ENCODE measurements around the gene NOTCH3. TPM values are rescaled to one million over a fixed set of nuclear protein-coding genes. Genes with fewer than 3 reads are reported as not detected.

The NOTCH3 gene
- total RNA-seq, 1 experiment from 2014 or later = 39.4 TPM

- Histone ChIP-seq H3K27me3 (ENCODE audit: insufficient read depth, low read length) (no peaks in the 10 kb centered on the region), H3K36me3 (ENCODE audit: control insufficient read depth in 1 of 2, insufficient read depth in 2 of 2, low read length in 2 of 2) (no peaks in the 10 kb centered on the region), H3K27ac (ENCODE audit: low read depth, low read length) (no peak overlapping the region), H3K79me2 (ENCODE audit: insufficient read depth, low read length) (no peaks in the 10 kb centered on the region), H3K4me2 (ENCODE audit: low read length) (peak overlapping the region; percentile 36), H3K9me3 (ENCODE audit: control insufficient read depth in 1 of 2, insufficient read depth in 1 of 2, low read depth in 1 of 2, low read length in 2 of 2) (no peaks in the 10 kb centered on the region), H2AFZ (ENCODE audit: low read depth, low read length, poor library complexity, severe bottlenecking) (no peak overlapping the region), H3K4me3 (replicated peaks in 1 of 2; ENCODE audit: low read depth in 1 of 2, low read length in 2 of 2) (no peak overlapping the region), H3K9me2 (ENCODE audit: insufficient read depth) (no peaks in the 10 kb centered on the region), H3K9ac (ENCODE audit: low read length) (no peak overlapping the region), H3K4me1 (ENCODE audit: control insufficient read depth in 1 of 2, insufficient read depth in 2 of 2, low read length in 2 of 2) (peaks cover 5 to 7% of the 10 kb centered on the region in 2 experiments), H4K20me1 (ENCODE audit: insufficient read depth) (no peaks in the 10 kb centered on the region)
- CTCF ChIA-PET = no interaction called here
- ATAC-seq (peak; percentile 67), DNase-seq (ENCODE audit: low read depth, low spot score) (no peak)
- TF ChIP-seq JUND (IDR thresholded peaks at IDR 0.05) (no peak), POLR2AphosphoS5 (IDR thresholded peaks at IDR 0.05; ENCODE audit: low read depth, low read length) (no peak), ATF3 (IDR thresholded peaks at IDR 0.05) (no peak), EGR1 (IDR thresholded peaks at IDR 0.05; ENCODE audit: low read depth) (no peak), ZNF274 (IDR thresholded peaks at IDR 0.05; ENCODE audit: low read depth, low read length) (no peak), REST (IDR thresholded peaks at IDR 0.05; ENCODE audit: low read depth) (no peak), ZBTB33 (IDR thresholded peaks at IDR 0.05; ENCODE audit: extremely low read depth, insufficient replicate concordance, low read length) (no peak), ELF1 (IDR thresholded peaks at IDR 0.05; ENCODE audit: borderline replicate concordance, low read depth) (no peak), SP1 (IDR thresholded peaks at IDR 0.05; ENCODE audit: low read depth) (no peak), SIN3A (IDR thresholded peaks at IDR 0.05; ENCODE audit: low read depth) (no peak), POLR2A (IDR thresholded peaks at IDR 0.05; ENCODE audit: borderline replicate concordance, extremely low read depth, insufficient read depth, insufficient read length) (no peak), YY1 (IDR thresholded peaks at IDR 0.05; ENCODE audit: extremely low read depth, insufficient replicate concordance, low read depth, low read length) (no peak), CEBPB (IDR thresholded peaks at IDR 0.05; ENCODE audit: low read depth) (no peak), FOSL1 (IDR thresholded peaks at IDR 0.05; ENCODE audit: low read depth) (no peak), RAD21 (IDR thresholded peaks at IDR 0.05; ENCODE audit: low read depth) (no peak), CBX3 (IDR thresholded peaks at IDR 0.05; ENCODE audit: low read depth) (no peak), ZFX (IDR thresholded peaks at IDR 0.05) (no peak), EZH2phosphoT487 (IDR thresholded peaks at IDR 0.05; ENCODE audit: borderline replicate concordance) (no peak), MAX (IDR thresholded peaks at IDR 0.05) (no peak), CTCF (IDR thresholded peaks at IDR 0.05 in 2 of 3, conservative IDR thresholded peaks at IDR 0.05 in 1 of 3; ENCODE audit: borderline replicate concordance in 1 of 3, insufficient read depth in 1 of 3, low read depth in 2 of 3, low read length in 2 of 3) (no peak)
- no TSS peak for BruUV-seq (replicated peaks)
- RAD21 ChIA-PET (ENCODE audit: low non-redundant PET in 1 of 2, low total read pairs in 2 of 2, uncharacterized antibody in 2 of 2, unreplicated experiment in 2 of 2) = interaction anchor here in 1 of 2 experiments (0.7 kb wide), 1 partner anchor 13 kb away, joined by 5 read pairs; no protein-coding TSS in a partner anchor
- intact Hi-C loops (cut with micrococcal nuclease) = no loop called here
- POLR2A ChIA-PET = interaction anchor here (0.5 to 1.2 kb wide), 2 partner anchors 12 to 85 kb away, joined by 4 read pairs; no protein-coding TSS in a partner anchor
Observed at GRCh38 chr19:15216363-15216762, 15.6 kb upstream of the NOTCH3 start.
